ENCODE results near the gene HRH2. TPM values are rescaled to one million over a fixed set of nuclear protein-coding genes. Genes with fewer than 3 reads are reported as not detected.

The HRH2 gene
- total RNA-seq, 4 donors from 2014 or later = 0.15 to 4.5 (median 1.4) TPM

DNA sequence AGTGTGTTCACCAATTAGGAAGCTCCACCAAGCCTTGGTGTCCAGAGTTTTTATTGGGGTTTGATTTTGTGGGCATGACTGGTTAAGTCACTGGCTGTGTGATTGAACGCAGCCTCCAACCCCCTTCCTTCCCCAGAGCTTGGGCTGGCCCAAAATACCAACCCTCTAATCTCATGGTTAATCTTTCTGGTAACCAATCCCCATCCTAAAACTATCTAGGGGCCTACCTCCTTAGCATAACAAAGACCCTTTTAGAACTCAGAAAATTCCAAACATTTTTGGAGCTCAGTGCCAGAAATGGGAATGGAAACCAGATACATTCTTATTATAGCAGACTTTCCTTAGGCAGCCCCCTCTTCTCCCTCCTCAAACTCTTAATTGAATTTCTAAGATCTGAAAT, 35.9 kb upstream of the HRH2 start:
- Histone ChIP-seq H3K27me3 (peaks cover 0 to 4% (median 0%) of the 10 kb centered on the region in 4 donors), H3K4me3 (no peak overlapping the region), H3K36me3 (no peaks in the 10 kb centered on the region), H3K4me1 (no peaks in the 10 kb centered on the region), H3K9me3 (no peaks in the 10 kb centered on the region), H3K27ac (no peak overlapping the region)
- DNase-seq = no peak
- TF ChIP-seq POLR2A (IDR thresholded peaks at IDR 0.05) = no peak
- TF ChIP-seq, protein P1, sequence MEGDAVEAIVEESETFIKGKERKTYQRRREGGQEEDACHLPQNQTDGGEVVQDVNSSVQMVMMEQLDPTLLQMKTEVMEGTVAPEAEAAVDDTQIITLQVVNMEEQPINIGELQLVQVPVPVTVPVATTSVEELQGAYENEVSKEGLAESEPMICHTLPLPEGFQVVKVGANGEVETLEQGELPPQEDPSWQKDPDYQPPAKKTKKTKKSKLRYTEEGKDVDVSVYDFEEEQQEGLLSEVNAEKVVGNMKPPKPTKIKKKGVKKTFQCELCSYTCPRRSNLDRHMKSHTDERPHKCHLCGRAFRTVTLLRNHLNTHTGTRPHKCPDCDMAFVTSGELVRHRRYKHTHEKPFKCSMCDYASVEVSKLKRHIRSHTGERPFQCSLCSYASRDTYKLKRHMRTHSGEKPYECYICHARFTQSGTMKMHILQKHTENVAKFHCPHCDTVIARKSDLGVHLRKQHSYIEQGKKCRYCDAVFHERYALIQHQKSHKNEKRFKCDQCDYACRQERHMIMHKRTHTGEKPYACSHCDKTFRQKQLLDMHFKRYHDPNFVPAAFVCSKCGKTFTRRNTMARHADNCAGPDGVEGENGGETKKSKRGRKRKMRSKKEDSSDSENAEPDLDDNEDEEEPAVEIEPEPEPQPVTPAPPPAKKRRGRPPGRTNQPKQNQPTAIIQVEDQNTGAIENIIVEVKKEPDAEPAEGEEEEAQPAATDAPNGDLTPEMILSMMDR (IDR thresholded peaks at IDR 0.05) = no peak
- intact Hi-C loops (cut with DNase I) = no loop called here
- WGBS, 2 donors = 50 to 67% methylated on average over 1 of the region's 1 CpG

DNA sequence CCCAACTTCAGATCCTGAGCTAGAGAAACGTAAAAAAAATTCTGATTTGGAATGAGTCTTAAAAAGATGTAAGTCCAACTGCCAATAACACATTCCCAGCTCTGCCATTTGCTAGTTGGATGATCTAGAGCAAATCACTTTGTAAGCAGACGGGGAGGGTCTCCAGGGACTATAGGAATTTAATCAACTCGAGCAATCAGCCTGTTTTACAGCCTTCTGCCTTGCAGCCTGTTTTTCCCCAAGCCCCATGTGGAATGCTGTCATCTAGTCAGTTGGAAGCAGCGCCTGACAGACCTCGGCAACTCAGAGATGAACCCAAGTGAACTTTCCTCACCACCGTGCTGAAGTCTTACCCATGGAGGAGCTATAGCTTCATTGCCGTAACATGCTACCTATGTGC, 34.8 kb upstream of the HRH2 start:
- Histone ChIP-seq H3K4me3 (no peak overlapping the region), H3K4me1 (no peaks in the 10 kb centered on the region), H3K27me3 (peaks cover 0 to 4% (median 0%) of the 10 kb centered on the region in 4 donors), H3K36me3 (no peaks in the 10 kb centered on the region), H3K9me3 (no peaks in the 10 kb centered on the region), H3K27ac (no peak overlapping the region)
- intact Hi-C loops (cut with DNase I) = no loop called here
- no peak for DNase-seq
- TF ChIP-seq, protein P1 (IDR thresholded peaks at IDR 0.05) = no peak
- TF ChIP-seq POLR2A (IDR thresholded peaks at IDR 0.05) = no peak
- WGBS, 2 donors = 53 to 68% methylated on average over 7 of the region's 7 CpGs

DNA sequence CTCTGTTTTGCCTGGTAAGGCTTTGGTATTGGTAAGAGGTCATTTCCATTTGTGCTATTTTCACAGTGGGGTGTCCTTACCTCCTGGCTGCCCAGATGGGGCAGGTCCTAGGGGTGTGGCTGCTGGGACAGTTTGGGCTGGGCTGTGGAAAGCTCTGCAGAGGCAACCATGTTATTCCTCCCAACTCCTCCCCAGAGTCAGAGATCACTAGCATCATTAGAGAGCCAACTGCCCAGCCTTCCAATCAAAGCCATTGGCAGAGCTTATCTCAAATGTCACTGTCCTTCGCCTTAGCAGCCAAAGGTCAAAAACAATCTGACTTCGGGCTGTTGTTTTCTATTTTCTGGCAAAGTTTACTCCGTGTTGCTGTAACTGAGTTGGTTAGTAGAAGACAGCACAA, 33.6 kb upstream of the HRH2 start:
- no peaks in the 10 kb centered on the region for H3K4me1 ChIP-seq
- H3K36me3 ChIP-seq = no peaks in the 10 kb centered on the region
- no peak overlapping the region for H3K27ac ChIP-seq
- no peaks in the 10 kb centered on the region for H3K9me3 ChIP-seq
- DNase-seq = no peak
- intact Hi-C loops (cut with DNase I) = no loop called here
- H3K27me3 ChIP-seq = peaks cover 0 to 4% (median 0%) of the 10 kb centered on the region in 4 donors
- 38 to 69% methylated on average over 3 of the region's 3 CpGs for WGBS, 2 donors
- TF ChIP-seq, protein P1 (IDR thresholded peaks at IDR 0.05) = no peak
- TF ChIP-seq POLR2A (IDR thresholded peaks at IDR 0.05) = no peak
- H3K4me3 ChIP-seq = no peak overlapping the region

DNA sequence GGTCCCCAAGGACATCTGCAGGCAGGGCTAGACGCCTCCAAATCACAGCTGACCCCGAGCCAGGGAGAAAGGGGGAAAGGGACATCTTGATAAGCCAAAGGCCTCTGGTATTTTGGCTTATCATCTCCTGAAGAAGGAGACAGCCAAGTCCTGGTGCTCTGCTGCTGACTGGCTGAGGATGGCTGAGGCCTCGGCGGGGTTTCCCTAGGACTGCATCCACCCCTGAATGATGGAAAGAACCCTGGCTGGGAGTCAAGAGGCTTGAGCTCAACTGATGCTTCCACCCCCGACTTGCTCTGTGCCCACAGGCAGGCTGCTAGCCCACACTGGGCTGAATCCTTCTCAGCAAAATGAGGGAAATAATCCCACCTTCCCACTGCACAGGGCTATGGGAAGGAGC, 30.9 kb upstream of the HRH2 start:
- TF ChIP-seq, protein P1 (IDR thresholded peaks at IDR 0.05) = no peak
- no peak for TF ChIP-seq POLR2A (IDR thresholded peaks at IDR 0.05)
- Histone ChIP-seq H3K27ac (no peak overlapping the region), H3K36me3 (no peaks in the 10 kb centered on the region), H3K9me3 (peaks cover 0 to 8% (median 0%) of the 10 kb centered on the region in 3 donors), H3K4me3 (no peak overlapping the region), H3K27me3 (peaks cover 0 to 4% (median 0%) of the 10 kb centered on the region in 4 donors), H3K4me1 (no peaks in the 10 kb centered on the region)
- intact Hi-C loops (cut with DNase I) = no loop called here
- DNase-seq = no peak
- 41 to 74% methylated on average over 3 to 5 of the region's 5 CpGs for WGBS, 2 donors

DNA sequence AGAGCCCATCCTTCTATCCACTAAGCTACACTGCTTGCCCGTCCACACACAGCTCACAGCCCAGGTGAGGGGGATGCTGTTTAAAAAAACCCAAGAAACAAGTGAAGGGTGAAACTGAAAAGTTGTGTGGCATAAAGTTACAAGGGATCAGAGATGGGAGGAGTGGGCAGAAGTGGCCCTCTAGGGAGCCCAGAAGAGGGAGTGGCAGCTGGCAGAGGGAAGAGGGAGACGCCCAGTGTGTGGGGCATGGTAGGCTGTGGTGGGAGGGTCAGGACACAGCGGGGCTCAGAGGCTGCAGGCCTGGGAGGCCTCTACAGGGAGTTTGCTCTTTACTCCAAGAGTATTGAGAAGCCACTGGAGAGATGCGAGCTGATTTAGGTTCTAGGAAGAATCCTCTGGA, 30.1 kb upstream of the HRH2 start:
- 76 to 85% methylated on average over 4 of the region's 4 CpGs for WGBS, 2 donors
- peaks cover 0 to 4% (median 0%) of the 10 kb centered on the region in 4 donors for H3K27me3 ChIP-seq
- no peak for DNase-seq
- TF ChIP-seq, protein P1 (IDR thresholded peaks at IDR 0.05) = no peak
- no peak for TF ChIP-seq POLR2A (IDR thresholded peaks at IDR 0.05)
- no peak overlapping the region for H3K27ac ChIP-seq
- H3K36me3 ChIP-seq = no peaks in the 10 kb centered on the region
- intact Hi-C loops (cut with DNase I) = no loop called here
- no peaks in the 10 kb centered on the region for H3K4me1 ChIP-seq
- no peak overlapping the region for H3K4me3 ChIP-seq
- H3K9me3 ChIP-seq = peaks cover 0 to 8% (median 0%) of the 10 kb centered on the region in 3 donors

Measured in esophagus squamous epithelium (tissue), 5 donors.